Adipocyte (in vitro differentiated cells): Measurements from ENCODE around the gene BAIAP2.

ENCODE experiments used
- DNase-seq: peaks from one replicate; pipeline ENCODE4 v3.0.0-alpha.2; 2015; ENCODE audit warnings: low read depth
- H3K27me3 ChIP-seq: replicated peaks from 2 replicates; pipeline ENCODE4 v1.7.0; 2013; ENCODE audit warnings: mild to moderate bottlenecking, low read length, moderate library complexity; ENCODE audit not compliant: control insufficient read depth, insufficient read depth
- H3K36me3 ChIP-seq: 2 replicates; pipeline ENCODE4 v1.7.0; 2013; ENCODE audit warnings: low read length, mild to moderate bottlenecking, moderate library complexity; ENCODE audit not compliant: control insufficient read depth, insufficient read depth, severe bottlenecking
- H3K4me1 ChIP-seq: 2 replicates; pipeline ENCODE4 v1.7.0; 2013; ENCODE audit warnings: mild to moderate bottlenecking, low read length, moderate library complexity; ENCODE audit not compliant: control insufficient read depth, insufficient read depth
- H3K4me3 ChIP-seq: 2 replicates; pipeline ENCODE4 v1.7.0; 2013; ENCODE audit warnings: mild to moderate bottlenecking, low read length, moderate library complexity
- H3K9ac ChIP-seq: 2 replicates; pipeline ENCODE4 v1.7.0; 2013; ENCODE audit warnings: mild to moderate bottlenecking, low read length, moderate library complexity
- H3K9me3 ChIP-seq: 2 replicates; pipeline ENCODE4 v1.7.0; 2013; ENCODE audit warnings: mild to moderate bottlenecking, low read length, moderate library complexity; ENCODE audit not compliant: control insufficient read depth

The BAIAP2 gene, protein sequence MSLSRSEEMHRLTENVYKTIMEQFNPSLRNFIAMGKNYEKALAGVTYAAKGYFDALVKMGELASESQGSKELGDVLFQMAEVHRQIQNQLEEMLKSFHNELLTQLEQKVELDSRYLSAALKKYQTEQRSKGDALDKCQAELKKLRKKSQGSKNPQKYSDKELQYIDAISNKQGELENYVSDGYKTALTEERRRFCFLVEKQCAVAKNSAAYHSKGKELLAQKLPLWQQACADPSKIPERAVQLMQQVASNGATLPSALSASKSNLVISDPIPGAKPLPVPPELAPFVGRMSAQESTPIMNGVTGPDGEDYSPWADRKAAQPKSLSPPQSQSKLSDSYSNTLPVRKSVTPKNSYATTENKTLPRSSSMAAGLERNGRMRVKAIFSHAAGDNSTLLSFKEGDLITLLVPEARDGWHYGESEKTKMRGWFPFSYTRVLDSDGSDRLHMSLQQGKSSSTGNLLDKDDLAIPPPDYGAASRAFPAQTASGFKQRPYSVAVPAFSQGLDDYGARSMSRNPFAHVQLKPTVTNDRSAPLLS

GRCh38 chr17:81034779-81035520 lies at the start of gene BAIAP2:
BAIAP2 (plus strand) TSS chr17:81035151; CDS start chr17:81035255, 104 bp downstream.
- H3K4me1 ChIP-seq, result peaks cover 30% of the 10 kb centered on the region
- H3K9ac ChIP-seq, result peak within 1 kb of the TSS; percentile 78
- no peaks in the 10 kb centered on the region for H3K27me3 ChIP-seq
- no peaks in the 10 kb centered on the region for H3K36me3 ChIP-seq
- H3K4me3 ChIP-seq, result peak within 1 kb of the TSS; percentile 87
- peak; percentile 98 for DNase-seq
- H3K9me3 ChIP-seq, result no peaks in the 10 kb centered on the region

GRCh38 chr17:80986046-80986445 lies 48.9 kb upstream of the BAIAP2 start:
- Histone ChIP-seq H3K9ac (no peak overlapping the region), H3K4me3 (no peak overlapping the region)

GRCh38 chr17:80986816-80987475 lies 48.0 kb upstream of the BAIAP2 start:
- Histone ChIP-seq H3K9ac (no peak overlapping the region), H3K36me3 (no peaks in the 10 kb centered on the region), H3K4me1 (peaks cover 43% of the 10 kb centered on the region), H3K9me3 (no peaks in the 10 kb centered on the region), H3K27me3 (no peaks in the 10 kb centered on the region), H3K4me3 (no peak overlapping the region)
- DNase-seq, result no peak

More at GRCh38 chr17:80986046-80986445, 48.9 kb upstream of the BAIAP2 start:
- H3K27me3 ChIP-seq, result no peaks in the 10 kb centered on the region
- no peak for DNase-seq
- H3K9me3 ChIP-seq, result no peaks in the 10 kb centered on the region
- H3K36me3 ChIP-seq, result no peaks in the 10 kb centered on the region
- peaks cover 39% of the 10 kb centered on the region for H3K4me1 ChIP-seq

GRCh38 chr17:80987941-80988461 lies 47.0 kb upstream of the BAIAP2 start:
- Histone ChIP-seq H3K36me3 (no peaks in the 10 kb centered on the region), H3K4me3 (no peak overlapping the region), H3K9ac (peak overlapping the region; percentile 61), H3K27me3 (no peaks in the 10 kb centered on the region), H3K4me1 (peaks cover 49% of the 10 kb centered on the region), H3K9me3 (no peaks in the 10 kb centered on the region)
- no peak for DNase-seq

GRCh38 chr17:80989586-80989913 lies 45.4 kb upstream of the BAIAP2 start:
- peak overlapping the region; percentile 61 for H3K9ac ChIP-seq
- H3K4me1 ChIP-seq, result peaks cover 49% of the 10 kb centered on the region
- no peaks in the 10 kb centered on the region for H3K9me3 ChIP-seq
- H3K4me3 ChIP-seq, result no peak overlapping the region
- DNase-seq, result no peak
- H3K27me3 ChIP-seq, result no peaks in the 10 kb centered on the region
- no peaks in the 10 kb centered on the region for H3K36me3 ChIP-seq

DNA sequence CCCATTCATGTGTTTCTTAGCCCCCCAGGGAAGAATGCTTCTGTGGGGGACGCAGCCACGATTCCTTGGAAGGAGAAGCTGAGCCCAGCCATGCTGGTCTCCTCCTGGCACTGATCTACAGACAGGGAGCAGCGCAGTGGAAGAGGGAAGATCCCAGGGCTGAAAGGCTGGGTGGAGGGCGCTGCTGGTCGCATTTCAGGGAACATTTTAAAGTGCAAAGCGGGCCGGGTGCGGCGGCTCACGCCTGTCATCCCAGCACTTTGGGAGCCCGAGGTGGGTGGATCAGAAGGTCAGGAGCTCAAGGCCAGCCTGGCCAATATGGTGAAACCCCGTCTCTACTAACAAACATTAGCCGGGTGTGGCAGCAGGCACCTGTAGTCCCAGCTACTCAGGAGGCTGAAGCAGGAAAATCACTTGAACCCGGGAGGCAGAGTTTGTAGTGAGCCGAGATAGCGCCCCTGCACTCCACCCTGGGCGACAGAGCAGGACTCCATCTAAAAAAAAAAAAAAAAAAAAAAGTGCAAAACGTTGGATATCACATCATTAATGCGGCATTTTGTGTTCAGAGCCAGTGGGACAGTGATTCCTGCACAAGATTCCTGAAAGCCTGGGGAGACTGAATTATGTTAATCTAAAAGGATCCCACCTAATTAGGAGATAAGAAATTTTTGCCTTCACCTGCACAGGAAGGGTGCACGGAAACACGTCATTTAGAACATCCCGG lies 43.9 kb upstream of the BAIAP2 start:
- Histone ChIP-seq H3K4me1 (peaks cover 43% of the 10 kb centered on the region), H3K4me3 (peak overlapping the region; percentile 84), H3K36me3 (peaks cover 11% of the 10 kb centered on the region), H3K27me3 (no peaks in the 10 kb centered on the region), H3K9me3 (no peaks in the 10 kb centered on the region), H3K9ac (peak overlapping the region; percentile 89)
- DNase-seq, result no peak

DNA sequence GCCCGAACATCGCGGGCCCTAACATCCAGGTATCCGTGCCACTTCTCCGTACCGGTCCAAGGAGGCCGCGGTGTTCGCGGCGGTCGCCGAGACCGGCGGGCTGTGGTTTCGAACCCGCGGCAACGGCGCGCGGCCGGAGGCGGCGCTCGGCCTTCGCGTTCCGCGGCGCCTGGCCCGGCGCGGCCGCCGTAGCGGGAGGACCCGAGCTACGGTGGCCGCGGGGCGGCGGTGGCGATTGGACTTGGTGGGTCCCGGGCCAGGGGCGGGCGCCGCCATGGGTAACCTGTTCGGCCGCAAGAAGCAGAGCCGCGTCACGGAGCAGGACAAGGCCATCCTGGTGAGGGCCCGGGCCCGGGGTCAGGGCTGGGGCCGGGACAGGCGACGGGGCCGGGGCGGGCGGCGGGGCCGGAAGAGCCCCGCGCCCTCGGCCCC lies 43.3 kb upstream of the BAIAP2 start, which contains the start of gene CHMP6:
CHMP6 (plus strand) TSS at position 197 of the 432 bp plus-strand sequence; CDS start at position 275, 78 bp downstream.
- H3K9ac ChIP-seq, result peak within 1 kb of the TSS; percentile 89
- H3K4me3 ChIP-seq, result peak within 1 kb of the TSS; percentile 84
- peaks cover 17% of the 10 kb centered on the region for H3K36me3 ChIP-seq
- H3K27me3 ChIP-seq, result no peaks in the 10 kb centered on the region
- peaks cover 43% of the 10 kb centered on the region for H3K4me1 ChIP-seq
- H3K9me3 ChIP-seq, result no peaks in the 10 kb centered on the region
- DNase-seq, result peak; percentile 86

- Histone ChIP-seq H3K9me3 (no peaks in the 10 kb centered on the region), H3K36me3 (peaks cover 23% of the 10 kb centered on the region), H3K9ac (peak overlapping the region; percentile 89), H3K4me1 (peaks cover 43% of the 10 kb centered on the region), H3K27me3 (no peaks in the 10 kb centered on the region), H3K4me3 (peak overlapping the region; percentile 84)
- DNase-seq, result peak; percentile 63
Observed at GRCh38 chr17:80992077-80992947, 42.6 kb upstream of the BAIAP2 start.

DNA sequence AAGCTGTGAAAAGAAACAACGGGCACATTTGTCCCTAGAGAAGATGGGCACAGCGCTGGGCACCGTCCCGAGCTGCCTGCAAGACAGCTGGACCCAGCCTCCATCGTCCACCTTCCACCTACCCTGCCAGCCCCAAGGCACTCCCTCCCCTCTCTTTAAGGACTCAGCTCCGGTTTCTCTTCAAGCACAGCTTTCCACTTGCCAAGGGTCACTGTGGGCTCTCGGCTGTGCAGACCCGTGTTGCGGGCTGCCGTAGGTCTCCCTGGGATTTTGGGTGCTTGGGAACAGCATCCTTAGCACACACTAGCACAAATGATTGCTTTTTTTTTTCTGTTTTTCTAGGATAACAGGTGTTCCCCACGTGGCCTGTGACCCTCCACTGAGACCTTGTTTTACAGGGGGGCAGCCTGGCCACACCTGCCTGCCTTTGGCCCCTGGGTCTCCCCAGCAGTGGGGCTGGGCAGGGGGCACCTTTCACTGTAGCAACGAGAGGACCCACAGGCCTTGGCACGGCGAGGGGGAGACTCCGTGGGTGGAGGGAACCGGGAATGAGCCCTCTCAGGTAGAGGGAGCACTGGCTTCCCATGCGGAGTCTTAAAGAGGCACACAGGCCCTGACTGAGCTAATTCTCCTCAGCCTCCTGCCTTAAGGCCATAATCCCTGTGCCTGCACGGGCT lies 41.9 kb upstream of the BAIAP2 start:
- peak overlapping the region; percentile 84 for H3K4me3 ChIP-seq
- DNase-seq, result peak; percentile 22

More for the DNA sequence above, 41.9 kb upstream of the BAIAP2 start:
- Histone ChIP-seq H3K9ac (peak overlapping the region; percentile 89), H3K36me3 (peaks cover 30% of the 10 kb centered on the region), H3K27me3 (no peaks in the 10 kb centered on the region), H3K9me3 (no peaks in the 10 kb centered on the region), H3K4me1 (peaks cover 36% of the 10 kb centered on the region)
